Endothelial cell of umbilical vein (primary cell): ENCODE results near the gene NPVF. TPM values are rescaled to one million over a fixed set of nuclear protein-coding genes. Genes with fewer than 3 reads are reported as not detected.

Source experiments
- BruUV-seq: library from RNA; stranded (reverse); fragments of 400-500 nt; replicated peaks from 2 replicates; lab custom pipeline; 2021; lab: Mats Ljungman, UMichigan
- CTCF ChIA-PET: fragments of 300-600, 350-600 bp; sonication (Branson Sonifier 250); formaldehyde crosslinking; loops from one replicate; lab custom pipeline; 2021; ENCODE audit warnings: antibody characterized with exemption, inconsistent platforms; lab: Charles Lee
- POLR2A ChIA-PET: fragments of 300-600, 350-600 bp; sonication (Branson Sonifier 250); formaldehyde crosslinking; loops from one replicate; lab custom pipeline; 2021; ENCODE audit warnings: antibody characterized with exemption, inconsistent platforms; lab: Charles Lee
- DNase-seq: peaks from one replicate; pipeline ENCODE4 v3.0.0-alpha.2; 2011; ENCODE audit warnings: low read depth, low spot score
- FAIRE-seq: peaks from 2 replicates; lab custom pipeline; 2011; peaks lifted over from hg19 to GRCh38; lab: Jason Lieb, UNC
- H2AFZ ChIP-seq: 2 replicates; pipeline ENCODE4 v1.6.0; 2012; ENCODE audit warnings: low read depth, low read length, control low read depth, inconsistent platforms
- H3K27ac ChIP-seq: 2 replicates; pipeline ENCODE4 v1.5.1; 2011; ENCODE audit warnings: low read depth, mild to moderate bottlenecking, control low read depth, low read length, moderate library complexity; ENCODE audit not compliant: insufficient read depth
- H3K27me3 ChIP-seq, 2 experiments: 2 replicates each; pipeline versions ENCODE4 v1.6.0 to v1.6.1; 2011; ENCODE audit warnings: low read length in 2 of 2, mixed read lengths in 1 of 2; ENCODE audit not compliant: control insufficient read depth in 2 of 2, insufficient read depth in 2 of 2
- H3K36me3 ChIP-seq, 2 experiments: 2 replicates in 1 of 2; 3 replicates in 1 of 2; pipeline ENCODE4 v1.5.1; 2011; ENCODE audit warnings: low read length in 2 of 2, mild to moderate bottlenecking in 1 of 2, moderate library complexity in 1 of 2; ENCODE audit not compliant: control insufficient read depth in 2 of 2, insufficient read depth in 2 of 2; ENCODE audit errors: extremely low read depth in 1 of 2
- H3K4me1 ChIP-seq: 3 replicates; pipeline ENCODE4 v1.5.1; 2011; ENCODE audit warnings: mild to moderate bottlenecking, low read length; ENCODE audit not compliant: control insufficient read depth, insufficient read depth; ENCODE audit errors: extremely low read depth
- H3K4me2 ChIP-seq: 2 replicates; pipeline ENCODE4 v1.6.1; 2011; ENCODE audit warnings: low read length, control low read depth, mixed read lengths; ENCODE audit not compliant: insufficient read depth
- H3K4me3 ChIP-seq, 3 experiments: fragments of 200-600 bp in 1 of 3; sonication (generic), shearing (Covaris generic) in 1 of 3; replicated peaks in 1 of 3; 2 replicates each; pipeline ENCODE4 v1.5.1; 2011 to 2016; ENCODE audit warnings: control low read depth in 3 of 3, low read length in 3 of 3, mild to moderate bottlenecking in 2 of 3, inconsistent platforms in 1 of 3, low read depth in 1 of 3, moderate library complexity in 1 of 3; ENCODE audit not compliant: insufficient read depth in 1 of 3
- H3K79me2 ChIP-seq: 2 replicates; pipeline ENCODE4 v1.6.0; 2012; ENCODE audit warnings: low read length, inconsistent platforms; ENCODE audit not compliant: control insufficient read depth, insufficient read depth
- H3K9ac ChIP-seq: replicated peaks from 2 replicates; pipeline ENCODE3; 2011; ENCODE audit warnings: low read length, control low read depth; ENCODE audit not compliant: insufficient read depth; ENCODE audit errors: extremely low read depth
- H3K9me1 ChIP-seq: replicated peaks from 3 replicates; pipeline ENCODE4 v1.6.0; 2011; ENCODE audit warnings: mild to moderate bottlenecking, low read length; ENCODE audit not compliant: control insufficient read depth, insufficient read depth; ENCODE audit errors: extremely low read depth
- H3K9me3 ChIP-seq: replicated peaks from 2 replicates; pipeline ENCODE4 v1.5.1; 2012; ENCODE audit warnings: low read length, inconsistent platforms; ENCODE audit not compliant: control insufficient read depth, insufficient read depth
- H4K20me1 ChIP-seq: replicated peaks from 2 replicates; pipeline ENCODE3; 2011; ENCODE audit warnings: mild to moderate bottlenecking, low read length; ENCODE audit not compliant: control insufficient read depth, insufficient read depth; ENCODE audit errors: extremely low read depth
- CTCF ChIP-seq, 2 donors: IDR thresholded peaks; 1 replicate in 1 of 2; 2 replicates in 1 of 2; pipeline ENCODE4 v1.5.1; 2011; ENCODE audit warnings: low read length in 2 of 2, mild to moderate bottlenecking in 2 of 2, moderate library complexity in 2 of 2, control low read depth in 1 of 2, inconsistent platforms in 1 of 2, low read depth in 1 of 2; ENCODE audit not compliant: insufficient read depth in 1 of 2; ENCODE audit errors: extremely low read depth in 1 of 2
- EZH2 ChIP-seq: IDR thresholded peaks from 2 replicates; pipeline ENCODE4 v1.6.1; 2012; ENCODE audit warnings: borderline replicate concordance, low read depth, mild to moderate bottlenecking, moderate library complexity, low read length, inconsistent platforms; ENCODE audit not compliant: severe bottlenecking
- FOS ChIP-seq: IDR thresholded peaks from 2 replicates; pipeline ENCODE4 v1.6.1; 2011; ENCODE audit warnings: mild to moderate bottlenecking, low read length, moderate library complexity, borderline replicate concordance; ENCODE audit not compliant: insufficient read depth
- GATA2 ChIP-seq: IDR thresholded peaks from 2 replicates; pipeline ENCODE4 v1.7.0; 2011; ENCODE audit warnings: low read depth, mild to moderate bottlenecking, moderate library complexity, mixed read lengths, low read length; ENCODE audit not compliant: insufficient read length, insufficient read depth
- JUN ChIP-seq: IDR thresholded peaks from 2 replicates; pipeline ENCODE4 v1.6.1; 2011; ENCODE audit warnings: borderline replicate concordance, low read depth; ENCODE audit not compliant: insufficient read length, insufficient read depth
- MAX ChIP-seq: IDR thresholded peaks from 2 replicates; pipeline ENCODE4 v1.6.1; 2011; ENCODE audit not compliant: insufficient read depth, insufficient read length
- MYC ChIP-seq: IDR thresholded peaks from one replicate; pipeline ENCODE4 v1.6.1; 2011; ENCODE audit warnings: mild to moderate bottlenecking, low read depth, low read length
- POLR2A ChIP-seq: IDR thresholded peaks from 2 replicates; pipeline ENCODE4 v1.6.1; 2012; ENCODE audit warnings: low read depth, mild to moderate bottlenecking, control low read depth, low read length
- POLR2AphosphoS5 ChIP-seq: IDR thresholded peaks from 2 replicates; pipeline ENCODE4 v1.6.1; 2012; ENCODE audit warnings: low read depth, mild to moderate bottlenecking, control low read depth, low read length, moderate library complexity; ENCODE audit not compliant: insufficient read depth
- dilution Hi-C: fragments of 300-500 bp; cut with MboI; formaldehyde crosslinking; loops from one replicate; pipeline ENCODE4 v1.15.0; 2019; ENCODE audit warnings: low sequenced_read_pairs; ENCODE audit not compliant: extremely low pct_ligation_motif_present
- intact Hi-C: fragments of 100-400 bp; cut with micrococcal nuclease; formaldehyde crosslinking; loops from one replicate; pipeline ENCODE4 v1.10.0; 2022
- polyA plus RNA-seq, 4 experiments: library from polyadenylated mRNA; depleted of rRNA in 3 of 4; stranded (reverse) in 3 of 4; unstranded in 1 of 4; fragments of >200 nt; gene quantifications; 2 replicates each; pipeline versions ENCODE4 v1.2.1 to v1.2.3, GENCODE V29; 2011 to 2012; ENCODE audit warnings: missing spikeins in 1 of 4
- total RNA-seq: library from RNA; stranded (reverse); gene quantifications from 2 replicates; pipeline ENCODE4 v1.2.3, GENCODE V29; 2021

Gene NPVF
- total and polyA plus RNA-seq, 2 donors (not counting 3 experiments of a cell fraction or from before 2014, with no cell fraction given): not detected

- Histone ChIP-seq H3K9ac (no peak overlapping the region), H3K27ac (no peak overlapping the region), H3K27me3 (no peaks in the 10 kb centered on the region), H2AFZ (no peak overlapping the region), H3K79me2 (no peaks in the 10 kb centered on the region), H3K9me3 (no peaks in the 10 kb centered on the region), H3K36me3 (no peaks in the 10 kb centered on the region), H4K20me1 (no peaks in the 10 kb centered on the region), H3K9me1 (no peaks in the 10 kb centered on the region), H3K4me2 (no peak overlapping the region), H3K4me1 (no peaks in the 10 kb centered on the region), H3K4me3 (no peak overlapping the region)
- DNase-seq (no peak), FAIRE-seq (no peak)
- ChIA-PET POLR2A (no interaction called here), CTCF (no interaction called here)
- intact Hi-C loops: no loop called here
- dilution Hi-C loops: no loop called here
- no peak for TF ChIP-seq CTCF (IDR thresholded peaks at IDR 0.05; ENCODE audit: extremely low read depth in 1 of 2, insufficient read depth in 1 of 2, low read depth in 1 of 2, low read length in 2 of 2)
- TF ChIP-seq GATA2: no peak
- TF ChIP-seq MYC: no peak
- TF ChIP-seq POLR2A: no peak
- no peak for TF ChIP-seq JUN
- TF ChIP-seq EZH2: no peak
- TF ChIP-seq POLR2AphosphoS5: no peak
- TF ChIP-seq MAX: no peak
- TF ChIP-seq FOS: no peak
- no TSS peak for BruUV-seq
Measured at GRCh38 chr7:25263337-25263736, 35.1 kb upstream of the NPVF start.
